GM12872 (cell line): ENCODE data around the gene OGFOD2.

Experiments used
- CTCF ChIP-seq: IDR thresholded peaks from 3 replicates; pipeline ENCODE4 v1.5.1; 2011; ENCODE audit warnings: low read depth, mild to moderate bottlenecking, low read length, moderate library complexity; ENCODE audit not compliant: insufficient read depth

Gene OGFOD2

DNA sequence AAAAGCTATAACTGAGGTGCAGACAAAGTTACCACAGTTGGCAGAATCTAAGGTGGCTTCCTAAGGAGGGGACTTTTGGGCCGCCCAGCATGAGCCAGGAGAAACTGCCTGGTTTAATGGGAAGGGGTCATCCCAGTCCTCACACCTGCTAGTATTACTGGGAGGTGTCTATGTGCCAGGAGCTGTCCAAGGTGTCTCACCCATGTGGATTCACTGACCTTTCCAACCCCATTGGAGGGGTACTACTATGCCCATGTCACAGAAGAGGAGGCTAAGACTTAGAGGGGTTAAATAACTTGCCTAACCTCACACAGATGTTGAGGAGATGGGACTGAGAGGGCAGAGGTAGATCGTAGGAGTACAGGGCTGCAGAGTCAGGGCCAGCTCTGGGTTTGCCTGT lies 19.0 kb upstream of the OGFOD2 start:
- TF ChIP-seq CTCF: no peak

DNA sequence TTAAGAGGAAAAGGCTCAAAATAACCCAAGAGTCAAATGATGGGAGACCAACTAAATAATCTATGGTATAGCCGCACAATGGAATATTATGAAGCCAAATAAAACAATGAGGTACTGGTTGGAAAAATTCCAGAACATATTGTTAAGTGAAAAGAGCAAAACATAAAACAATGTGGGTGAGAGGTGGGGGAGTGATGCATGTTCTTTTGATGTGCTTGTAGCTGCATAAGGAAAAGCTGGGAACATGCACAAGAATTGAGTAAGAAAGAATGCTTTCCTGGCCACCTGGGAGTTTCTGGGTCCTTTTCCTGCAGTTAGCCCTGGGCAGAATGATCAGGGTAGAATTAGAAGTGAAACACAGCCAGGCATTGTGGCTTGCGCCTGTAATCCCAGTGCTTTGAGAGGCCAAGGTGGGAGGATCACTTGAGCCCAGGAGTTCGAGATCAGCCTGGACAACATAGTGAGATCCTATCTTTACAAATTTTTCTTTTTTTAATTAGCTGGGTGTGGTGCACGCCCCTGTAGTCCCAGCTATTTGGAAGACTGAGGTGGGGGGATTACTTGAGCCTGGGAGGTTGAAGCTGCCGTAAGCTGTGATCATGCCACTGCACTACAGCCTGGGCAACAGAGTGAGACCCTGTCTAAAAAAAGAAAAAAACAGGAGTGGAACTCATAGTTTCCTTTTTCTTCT lies 16.7 kb upstream of the OGFOD2 start:
- no peak for TF ChIP-seq CTCF

GRCh38 chr12:122959566-122960192 lies 15.4 kb upstream of the OGFOD2 start:
- no peak for TF ChIP-seq CTCF

DNA sequence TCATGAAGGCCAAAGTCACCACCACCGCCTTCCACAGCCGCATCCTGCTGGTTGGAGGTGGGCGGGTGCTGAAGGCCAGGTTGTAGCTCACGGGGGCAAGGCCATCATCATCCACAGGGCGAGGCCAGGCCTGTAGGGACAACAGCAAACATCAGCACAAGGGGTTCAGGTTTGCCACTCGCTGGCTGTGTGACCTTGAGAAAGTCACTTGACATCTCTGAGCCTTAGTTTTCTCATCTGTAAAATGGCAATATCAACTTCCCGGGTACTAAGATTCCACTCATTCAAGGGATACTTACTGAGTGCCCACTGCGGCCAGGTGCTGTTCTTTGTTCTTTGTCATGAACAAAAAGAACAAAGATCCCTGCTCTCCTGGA lies 14.9 kb upstream of the OGFOD2 start:
- no peak for TF ChIP-seq CTCF

- no peak for TF ChIP-seq CTCF
Observed at GRCh38 chr12:122961531-122962329, 13.3 kb upstream of the OGFOD2 start.

GRCh38 chr12:122963941-122964265 lies 11.1 kb upstream of the OGFOD2 start:
- TF ChIP-seq CTCF: no peak

GRCh38 chr12:122964439-122965257 lies 10.4 kb upstream of the OGFOD2 start:
- TF ChIP-seq CTCF: no peak
